DMS153 treated with DMSO at 0.1 percent for 48 hours (cell line): Measurements from ENCODE around the gene NME4.

Source experiments
- DNase-seq: peaks from one replicate; lab custom pipeline; 2025; ENCODE audit not compliant: unreplicated experiment; lab: John Stamatoyannopoulos, UW

NME4 gene

DNA sequence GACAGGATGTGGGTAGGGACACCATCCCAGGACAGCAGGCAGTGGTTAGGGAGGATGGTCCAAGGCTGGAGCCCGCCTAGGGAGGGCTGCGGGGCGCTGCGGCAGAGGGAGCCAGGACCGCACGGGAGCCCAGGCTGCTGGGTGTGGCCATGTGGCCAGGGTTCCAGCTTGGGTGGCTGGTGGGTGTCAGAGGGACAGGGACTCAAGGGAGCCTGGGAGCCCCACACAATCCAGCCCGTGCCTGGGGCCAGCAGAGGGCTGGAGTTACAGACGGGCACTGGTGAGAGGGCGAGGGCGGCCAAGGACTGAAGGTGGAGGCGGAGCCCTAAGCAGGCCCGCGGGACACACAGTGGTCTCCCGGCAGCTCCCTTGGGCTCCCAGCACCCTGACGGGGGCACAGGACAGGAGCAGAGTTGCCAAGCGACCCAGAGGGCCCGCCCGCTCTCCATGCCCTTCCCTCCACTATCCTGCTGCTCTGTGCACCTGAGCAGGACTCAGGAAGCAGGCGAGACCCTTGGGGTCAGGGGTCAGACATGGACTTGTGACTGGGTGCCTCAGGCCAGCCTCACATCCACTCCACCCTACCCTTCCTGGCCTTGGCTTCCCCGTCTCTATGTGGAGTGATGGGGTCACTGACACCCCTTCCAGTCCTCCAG, 33.8 kb upstream of the NME4 start:
- DNase-seq = no peak

DNA sequence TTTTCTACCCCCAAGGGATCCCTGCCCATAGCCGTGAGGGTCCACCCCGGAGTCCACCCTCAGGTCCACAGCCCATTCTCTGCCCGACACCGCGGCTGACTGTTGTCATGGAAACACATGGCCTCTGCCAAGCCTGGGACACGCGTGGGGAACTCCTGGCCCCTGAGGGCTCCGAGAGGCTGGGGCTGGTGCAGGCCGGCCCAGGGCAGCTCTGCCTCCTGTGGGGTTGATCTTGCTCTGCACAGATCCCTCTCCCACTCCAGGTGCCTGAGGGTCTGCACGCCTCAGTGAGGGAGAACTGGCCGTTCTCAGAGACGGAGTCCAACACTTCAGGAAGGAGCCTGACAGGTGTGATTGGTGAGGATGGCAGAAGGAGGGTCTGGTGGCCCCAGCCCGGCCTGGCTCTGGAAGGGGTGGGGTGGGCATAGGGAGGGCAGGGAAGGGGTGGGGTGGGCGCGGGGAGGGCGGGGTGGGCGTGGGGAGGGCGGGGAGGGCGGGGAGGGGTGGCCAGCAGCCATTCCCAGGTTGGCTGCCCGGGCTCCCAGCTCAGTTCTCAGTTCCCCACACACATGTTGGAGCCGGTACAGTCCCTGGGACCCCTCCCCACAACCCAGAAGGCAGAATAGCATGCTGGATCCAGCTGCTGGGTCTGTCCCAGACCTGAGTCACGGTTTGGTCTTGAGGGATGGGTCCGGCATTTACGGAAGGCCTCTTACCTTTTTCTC, 33.1 kb upstream of the NME4 start:
- no peak for DNase-seq

DNA sequence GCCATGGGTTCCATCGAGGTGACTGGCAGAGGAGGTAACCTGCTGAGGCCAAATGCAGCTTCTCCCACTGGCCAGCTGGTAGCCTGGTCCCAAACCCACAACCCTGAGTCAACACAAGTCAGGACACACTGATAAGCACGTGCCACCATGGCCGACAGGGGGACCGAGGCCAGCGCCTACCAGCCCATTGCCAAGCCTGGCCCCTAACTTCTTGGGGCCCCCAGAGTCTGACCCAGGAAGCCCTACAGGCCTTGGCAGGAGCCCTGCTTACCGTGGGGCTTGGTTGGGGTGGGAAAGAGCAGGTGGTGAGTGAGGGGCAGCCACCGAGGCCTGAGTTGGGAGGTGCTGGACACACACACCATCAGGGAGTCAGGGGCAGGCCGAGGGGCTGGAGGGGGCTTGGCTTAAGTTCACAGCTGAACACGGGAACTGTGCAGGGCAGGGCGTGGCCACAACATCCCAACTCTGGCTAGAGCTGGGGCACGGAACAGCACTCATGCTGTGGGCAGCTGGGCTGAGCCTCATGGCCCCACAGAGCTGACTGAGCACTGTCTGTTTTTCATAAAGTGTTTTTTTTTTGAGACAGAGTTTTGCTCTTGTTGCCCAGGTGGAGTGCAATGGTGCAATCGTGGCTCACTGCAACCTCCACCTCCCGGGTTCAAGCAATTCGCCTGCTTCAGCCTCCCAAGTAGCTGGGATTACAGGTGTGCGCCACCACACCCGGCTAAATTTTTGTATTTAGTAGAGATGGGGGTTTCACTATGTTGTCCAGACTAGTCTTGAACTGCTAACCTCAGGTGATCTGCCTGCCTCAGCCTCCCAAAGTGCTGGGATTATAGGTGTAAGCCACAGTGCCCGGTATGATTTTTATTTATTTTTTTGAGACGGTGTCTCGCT, 32.2 kb upstream of the NME4 start:
- DNase-seq = no peak

DNA sequence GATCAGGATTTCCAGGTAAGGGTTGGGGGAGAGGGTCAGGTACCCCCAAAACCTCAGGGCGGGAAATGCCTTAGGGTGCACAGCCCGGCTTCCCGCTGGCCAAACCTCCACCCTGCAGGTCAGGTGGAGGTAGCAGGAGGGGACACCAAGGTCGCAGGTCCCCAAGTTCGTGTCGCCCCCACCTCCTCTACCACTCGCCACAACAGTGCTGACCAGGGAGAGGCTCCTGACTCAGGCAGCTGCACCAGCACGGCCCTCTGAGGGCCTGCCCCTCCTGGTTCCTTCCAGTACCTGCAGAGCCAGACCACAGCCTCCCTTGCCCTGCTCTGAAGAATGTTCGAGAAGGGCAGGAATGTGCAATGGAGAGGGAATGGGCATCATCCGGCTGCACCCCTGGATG, 30.5 kb upstream of the NME4 start:
- no peak for DNase-seq

DNA sequence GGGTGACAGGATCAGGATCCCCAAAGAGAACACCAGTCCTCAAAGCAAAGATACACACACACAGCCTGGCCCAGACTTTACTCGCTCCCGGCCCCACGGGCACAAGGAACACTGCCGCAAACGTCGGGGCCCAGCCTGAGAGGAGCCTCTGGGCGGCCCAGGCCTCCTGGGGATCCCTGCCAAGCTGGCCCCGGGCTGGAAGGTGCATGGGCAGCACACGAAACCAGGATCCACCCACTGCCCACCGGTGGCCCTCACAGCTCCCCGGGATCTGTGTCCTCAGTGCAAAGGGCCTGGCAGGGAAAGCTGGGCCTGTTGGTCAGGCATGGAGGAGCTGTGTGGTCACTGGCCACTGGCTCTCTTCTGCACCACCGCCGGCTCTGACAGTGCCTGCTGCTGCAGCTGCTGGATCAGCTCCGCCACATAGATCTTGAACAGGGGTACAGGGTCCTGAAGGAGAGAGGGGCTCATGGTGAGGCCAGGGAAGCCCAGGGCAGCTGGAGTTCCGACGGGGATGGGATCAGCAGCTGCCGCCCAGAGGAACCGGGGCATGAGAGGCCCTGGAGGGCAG, 29.6 kb upstream of the NME4 start:
- DNase-seq = no peak

DNA sequence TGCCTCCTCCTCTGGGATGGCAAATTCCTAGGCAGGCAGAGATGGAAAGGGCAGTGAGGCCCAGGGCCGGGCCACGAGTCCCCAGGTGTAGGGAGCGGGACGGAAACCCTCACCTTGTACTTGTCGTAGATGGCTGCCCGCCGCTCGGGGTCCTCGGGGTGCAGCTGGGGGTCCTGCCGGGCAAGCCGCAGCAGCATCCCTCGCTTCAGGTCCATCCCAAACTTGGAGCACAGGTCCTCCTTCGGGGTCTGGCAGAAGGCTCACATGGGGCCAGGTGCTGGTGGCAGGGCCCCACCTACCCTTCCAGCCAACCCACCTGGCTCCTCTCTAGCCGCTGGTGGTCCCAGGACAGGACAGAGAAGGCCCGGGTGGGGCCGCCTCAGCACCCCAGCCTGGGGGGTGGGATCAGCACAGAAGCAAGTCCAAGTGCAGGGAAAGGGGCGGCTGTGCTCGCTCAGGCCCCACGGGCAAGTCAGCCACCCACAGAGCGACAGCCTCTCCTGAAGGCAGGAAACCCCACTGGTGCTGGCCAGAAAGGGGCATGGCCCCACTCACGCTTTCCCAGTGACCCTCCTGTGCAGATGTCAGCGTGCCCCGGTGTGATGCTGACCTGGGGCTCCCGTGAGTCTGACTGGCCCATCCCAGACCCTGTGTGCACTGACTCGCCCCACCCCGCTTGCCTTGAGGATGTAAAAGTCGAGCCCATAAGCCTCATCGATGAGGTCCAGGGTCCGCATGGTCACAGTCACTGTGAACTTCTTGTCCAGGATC, 28.4 kb upstream of the NME4 start:
- no peak for DNase-seq

DNA sequence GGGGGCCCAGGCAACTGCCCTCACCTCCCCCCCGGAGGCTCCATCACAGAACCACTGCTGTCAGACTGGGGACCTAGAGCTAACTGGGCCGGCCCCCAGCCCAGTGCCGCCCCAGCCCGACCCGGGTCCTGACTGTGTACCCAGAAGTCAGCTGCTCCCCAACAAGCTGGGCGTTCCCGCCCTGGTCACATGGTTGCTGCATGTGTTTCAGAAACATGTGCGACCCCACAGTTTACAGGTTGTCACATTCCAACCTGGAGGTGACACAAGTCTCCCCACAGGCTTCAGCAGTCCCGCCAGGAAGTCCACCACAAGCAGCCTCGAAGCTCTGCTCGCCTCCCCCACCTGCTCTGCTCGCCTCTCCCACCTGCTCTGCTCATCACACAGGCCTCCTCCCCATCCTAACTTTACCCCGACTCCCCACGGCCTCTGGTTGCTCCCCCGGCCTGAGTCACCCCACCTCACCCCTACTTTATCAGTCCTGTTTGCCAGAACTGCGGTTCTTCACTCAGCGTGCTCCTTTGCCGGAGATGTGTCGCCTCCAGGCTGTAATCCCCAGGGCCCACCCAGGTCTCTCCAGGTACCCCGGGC, 27.6 kb upstream of the NME4 start:
- no peak for DNase-seq

DNA sequence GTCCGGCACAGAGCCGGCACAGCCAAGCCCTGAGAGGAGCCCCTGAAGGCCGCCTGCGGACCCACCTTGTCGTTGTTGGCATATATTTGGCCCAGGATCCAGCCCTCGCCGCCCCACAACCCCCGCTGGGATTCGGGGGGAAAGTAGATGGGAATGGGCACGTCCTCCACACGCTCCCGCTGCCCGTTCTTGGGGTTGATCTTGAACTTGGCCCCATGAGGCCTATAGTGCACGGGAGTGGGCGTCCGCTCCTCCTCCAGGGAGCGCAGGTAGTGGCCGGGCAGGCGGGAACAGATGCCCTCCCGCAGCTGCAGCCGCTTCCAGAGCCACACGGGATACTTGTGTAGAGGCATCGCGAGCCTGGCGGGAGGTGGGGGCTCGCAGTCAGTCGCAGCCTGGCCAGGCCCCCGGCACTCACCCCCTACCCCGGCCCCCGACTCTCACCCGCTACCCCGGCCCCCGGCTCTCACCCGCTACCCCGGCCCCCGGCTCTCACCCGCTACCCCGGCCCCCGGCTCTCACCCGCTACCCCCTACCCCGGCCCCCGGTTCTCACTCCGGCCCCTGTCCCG, 27.0 kb upstream of the NME4 start:
- DNase-seq = no peak

DNA sequence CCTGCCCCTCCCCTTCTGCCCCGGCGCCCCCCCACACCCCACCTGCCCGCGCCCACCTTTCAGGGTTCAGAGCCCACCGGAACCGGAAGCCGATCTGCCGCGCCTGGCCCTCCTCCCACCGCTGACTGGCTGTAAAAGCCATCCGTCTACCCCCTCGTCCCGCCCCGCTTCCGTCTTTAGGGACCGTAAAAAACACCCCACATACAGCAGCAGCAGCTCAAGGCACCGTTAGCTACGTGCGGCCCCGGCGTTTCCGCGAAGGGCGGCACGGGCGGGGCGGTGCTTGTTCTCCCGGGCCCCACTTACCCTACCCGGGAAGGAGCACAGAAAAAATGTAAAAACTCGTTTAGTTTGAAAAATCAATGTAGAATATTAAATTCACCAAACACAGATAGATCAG, 26.6 kb upstream of the NME4 start, which contains the start of gene MRPL28:
Gene MRPL28, minus strand, starts transcription at position 96 of the 400 bp plus-strand sequence. CDS start 320 bp downstream, outside the sequence.
- DNase-seq = peak; percentile 81

DNA sequence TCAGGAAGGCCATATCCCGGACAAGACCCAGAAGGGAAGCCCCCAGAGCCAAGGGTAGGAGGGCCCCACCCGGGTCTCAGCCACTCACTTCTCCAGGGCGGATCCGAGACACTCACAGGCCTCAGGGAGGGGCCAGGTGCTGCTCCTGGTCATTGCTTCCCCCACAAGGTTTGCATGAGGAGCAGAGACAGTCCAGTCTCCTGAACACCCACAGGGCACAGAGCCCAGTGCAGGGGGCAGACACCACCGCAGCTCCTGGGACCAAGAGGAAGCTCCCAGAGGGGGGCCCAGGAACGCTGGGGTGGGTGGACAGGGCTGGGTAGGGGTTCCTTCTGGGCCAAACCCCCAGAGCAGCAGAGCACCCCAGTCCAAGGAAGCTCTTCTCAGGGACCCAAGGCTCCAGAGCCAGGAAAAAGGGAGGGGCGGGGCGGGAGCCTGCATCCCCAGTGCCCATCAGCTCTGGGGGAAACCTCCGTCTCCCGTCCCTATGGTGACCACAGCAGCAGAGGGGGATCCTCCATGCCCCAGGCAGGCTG, 26.0 kb upstream of the NME4 start:
- no peak for DNase-seq

DNA sequence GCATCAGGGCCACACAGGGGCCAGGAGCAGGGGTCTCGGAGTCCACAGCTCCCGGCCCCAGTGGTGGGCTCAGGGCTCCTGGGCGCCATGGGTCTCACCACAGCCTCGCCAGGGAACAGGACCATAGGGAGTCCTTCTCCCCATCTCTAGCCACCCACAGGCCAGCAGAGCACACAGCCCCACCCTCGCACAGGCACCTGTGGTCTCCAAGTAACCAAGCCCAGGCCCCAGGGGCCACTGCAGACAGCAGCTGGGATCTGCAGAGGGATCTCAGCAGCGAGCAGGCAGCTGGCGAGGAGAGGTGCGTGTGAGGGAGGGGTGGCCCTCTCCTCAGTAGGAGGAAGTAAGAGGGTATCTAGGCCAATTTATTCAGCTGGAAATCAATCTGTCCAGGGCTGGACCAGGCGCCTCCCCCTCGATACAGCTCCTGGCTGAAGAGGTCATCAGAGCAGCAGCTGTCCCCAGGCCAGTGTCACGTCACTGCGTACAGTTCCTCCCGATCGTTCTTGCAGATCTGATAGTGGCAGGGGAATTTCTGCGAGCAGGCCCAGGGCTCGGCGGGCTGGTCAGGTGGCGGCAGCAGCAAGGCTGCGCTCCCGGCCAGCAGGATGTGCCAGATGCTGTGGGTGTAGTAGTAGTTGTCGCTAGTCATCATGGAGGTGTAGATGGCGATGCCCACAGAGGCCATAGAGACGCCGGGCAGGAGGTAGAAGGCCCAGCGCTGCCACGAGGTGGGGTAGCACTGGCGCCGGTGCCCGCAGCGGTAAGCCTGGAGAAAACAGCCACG, 25.3 kb upstream of the NME4 start:
- DNase-seq = peak; percentile 42

DNA sequence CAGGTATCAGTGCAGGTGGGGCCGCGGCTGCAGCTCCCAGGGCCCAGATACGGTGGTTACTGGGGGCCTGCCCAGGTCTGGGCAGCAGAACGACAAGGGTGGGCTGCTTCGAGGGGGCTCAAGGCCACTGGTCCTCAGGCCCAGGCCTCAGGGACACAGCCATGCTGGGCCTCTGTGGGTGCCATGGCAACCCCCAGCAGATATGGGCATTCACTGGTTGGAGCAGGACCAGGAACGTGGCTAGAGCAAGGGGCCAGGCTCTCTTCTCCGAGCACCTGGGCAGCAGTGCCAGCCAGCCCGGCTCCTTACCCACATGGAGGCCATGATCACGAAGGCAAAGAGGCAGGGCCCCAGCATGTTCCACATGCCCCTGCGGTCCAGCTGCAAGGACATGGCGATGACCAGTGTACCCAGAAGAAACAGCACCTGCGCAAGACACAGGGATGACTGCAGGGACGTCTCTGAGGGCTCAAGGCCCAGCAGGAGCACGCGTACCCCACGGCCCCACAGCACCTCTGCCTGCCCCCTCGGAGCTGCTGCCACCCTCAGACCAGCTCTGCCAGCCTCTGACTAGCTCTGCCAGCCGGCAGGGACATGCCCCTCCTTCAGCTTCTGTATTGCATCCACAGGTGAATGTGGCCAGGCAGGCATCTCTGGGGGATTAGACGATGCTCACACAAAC, 24.6 kb upstream of the NME4 start:
- DNase-seq = no peak

DNA sequence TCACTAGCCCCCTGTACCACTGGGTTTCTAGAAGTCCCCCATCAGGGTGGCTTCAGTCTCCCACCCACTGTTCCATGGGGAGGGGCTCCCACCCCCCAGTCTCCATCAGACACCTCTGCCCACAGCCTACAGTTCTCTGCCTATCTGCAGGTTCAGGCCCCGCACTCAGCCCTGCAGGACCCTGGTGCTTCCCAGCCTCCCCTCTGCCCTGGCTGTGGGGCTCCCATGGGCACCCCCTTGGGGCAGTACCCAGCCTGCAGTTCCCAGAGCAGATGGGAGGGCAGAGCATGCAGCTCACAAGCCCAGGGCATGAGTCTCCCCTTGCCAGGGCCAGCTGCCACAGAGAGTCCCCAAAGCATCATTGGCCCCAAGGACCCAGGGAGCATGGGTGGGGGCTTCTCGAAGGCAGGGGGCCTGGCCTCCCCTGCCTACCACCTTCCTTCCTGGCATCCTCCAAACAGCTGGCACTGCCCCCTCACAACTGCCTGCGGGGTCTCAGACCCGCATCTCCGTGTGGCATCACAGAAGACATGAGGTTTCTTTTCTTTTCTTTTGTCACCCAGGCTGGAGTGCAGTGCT, 23.9 kb upstream of the NME4 start:
- DNase-seq = no peak

DNA sequence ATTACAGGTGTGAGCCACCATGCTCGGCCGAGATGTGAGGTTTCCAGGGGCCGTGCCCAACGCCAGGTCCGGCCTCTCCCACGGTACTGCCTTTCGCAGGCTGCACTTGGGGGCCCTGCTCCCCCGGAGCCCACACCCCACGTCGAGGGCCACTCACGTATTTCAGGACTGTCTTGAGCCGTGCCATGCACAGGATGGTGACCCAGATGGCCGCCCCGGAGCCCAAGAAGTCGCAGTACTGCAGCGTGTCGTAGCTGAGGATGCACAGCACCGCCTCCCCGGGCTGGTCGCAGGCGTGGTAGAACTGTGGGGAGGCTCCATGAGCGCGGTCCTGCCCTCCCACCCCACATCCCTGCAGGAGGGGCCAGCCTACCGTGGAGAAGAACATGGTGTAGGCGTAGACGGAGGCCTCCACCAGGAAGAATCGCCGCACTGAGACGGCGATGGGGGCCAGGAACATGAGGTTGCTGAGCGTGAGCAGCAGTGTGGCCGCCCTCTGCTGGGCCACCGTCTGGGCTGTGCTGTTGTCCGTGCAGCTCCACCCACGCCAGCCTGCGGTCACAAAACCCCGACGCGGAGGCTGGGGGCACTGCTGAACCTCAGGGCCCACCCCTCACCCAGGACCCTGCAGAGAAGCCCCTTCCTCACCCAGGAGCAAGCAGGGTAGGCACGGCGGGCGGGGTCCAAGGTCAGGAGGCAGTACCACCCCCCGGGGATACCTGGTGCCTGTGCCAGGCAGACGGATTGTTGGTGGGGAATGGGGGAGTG, 23.0 kb upstream of the NME4 start:
- DNase-seq = no peak

DNA sequence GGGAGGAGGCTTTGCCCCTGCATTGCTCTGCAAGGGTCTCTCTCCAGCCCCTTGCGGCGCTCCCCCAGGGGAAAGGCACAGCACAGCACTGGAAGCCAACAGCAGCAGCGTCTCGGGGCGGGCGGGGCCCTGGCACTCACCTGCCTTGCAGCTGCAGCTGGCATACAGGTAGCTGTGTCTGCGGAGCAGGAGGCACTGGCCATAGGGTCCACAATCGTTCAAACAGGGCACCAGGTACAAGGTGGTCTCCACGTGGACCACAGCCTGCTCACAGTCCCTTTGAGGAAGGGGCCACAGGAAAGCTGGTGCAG, 22.4 kb upstream of the NME4 start:
- no peak for DNase-seq

DNA sequence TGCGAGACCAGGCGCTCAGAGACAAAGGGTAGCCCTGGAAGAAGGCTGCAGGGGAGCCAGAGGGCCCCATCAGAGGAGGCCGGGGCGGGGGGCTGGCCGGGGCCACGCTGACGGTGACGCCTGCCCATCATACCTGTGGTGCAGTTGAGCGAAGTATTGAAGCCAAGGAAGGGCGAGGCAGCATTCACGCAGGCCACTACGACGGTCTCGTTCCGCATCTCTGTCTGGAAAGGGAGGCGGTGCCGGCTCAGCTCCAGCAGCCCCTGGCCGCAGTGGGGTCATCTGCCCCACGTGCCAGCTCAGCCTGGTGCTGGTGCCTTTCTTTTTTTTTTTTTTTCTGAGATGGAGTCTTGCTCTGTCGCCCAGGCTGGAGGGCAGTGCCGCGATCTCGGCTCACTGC, 21.8 kb upstream of the NME4 start:
- DNase-seq = no peak
